NCI-H1694 (cell line): ENCODE results near the gene SLC16A9.
"Not testable (repeated sequence)": the region's sequence is repeated elsewhere in the genome, so short reads cannot be mapped to it uniquely, and the experiment has no call there.

Experiments
- DNase-seq: peaks from one replicate; lab custom pipeline; 2025; lab: John Stamatoyannopoulos, UW

SLC16A9 gene

DNA sequence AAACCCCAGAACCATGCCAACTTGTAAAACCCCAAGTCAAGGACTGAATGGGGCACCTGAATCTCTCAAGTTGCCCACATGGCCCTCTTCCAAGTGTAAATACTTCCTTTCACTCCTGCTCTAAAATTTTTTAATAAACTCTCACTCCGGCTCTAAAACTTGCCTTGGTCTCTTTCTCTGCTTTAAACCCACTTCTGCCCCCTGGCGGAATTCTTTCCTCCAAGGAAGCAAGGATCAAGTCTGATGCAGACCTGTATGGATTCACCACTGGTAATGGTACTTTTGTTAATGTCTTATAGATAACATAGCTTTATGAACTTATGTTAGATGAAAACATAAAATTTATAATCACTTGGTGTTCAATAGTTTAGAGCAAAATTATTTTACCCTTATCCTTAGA, 33.8 kb downstream of the SLC16A9 start:
- DNase-seq, result no peak

DNA sequence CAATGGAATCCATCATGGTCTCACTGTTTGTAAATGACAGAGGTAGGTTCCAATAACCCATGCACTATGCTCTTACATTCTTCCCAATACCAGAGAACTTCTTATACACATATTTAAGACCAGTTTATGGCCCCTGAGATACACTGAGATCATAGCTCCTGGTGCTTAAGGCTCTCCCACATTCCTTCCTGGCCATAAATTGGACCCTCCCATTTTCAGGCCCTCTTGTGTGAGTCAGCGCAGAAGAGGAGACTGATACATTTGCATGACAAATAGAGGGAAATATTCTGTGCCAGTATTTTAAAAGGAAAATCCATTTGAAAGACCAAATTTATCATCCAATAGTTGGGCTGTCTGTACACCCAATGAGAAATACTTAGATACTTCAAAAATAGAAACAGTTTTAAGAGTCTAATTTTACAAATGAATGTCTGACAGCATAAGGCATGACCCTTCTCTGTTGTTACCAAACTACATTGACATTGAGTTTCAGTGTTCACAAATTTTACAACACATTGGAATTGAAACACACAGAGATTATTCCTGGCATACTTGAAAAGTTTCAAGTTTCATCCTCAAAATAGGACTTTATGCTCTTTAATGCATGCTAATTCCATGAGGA, 35.3 kb downstream of the SLC16A9 start:
- no peak for DNase-seq

DNA sequence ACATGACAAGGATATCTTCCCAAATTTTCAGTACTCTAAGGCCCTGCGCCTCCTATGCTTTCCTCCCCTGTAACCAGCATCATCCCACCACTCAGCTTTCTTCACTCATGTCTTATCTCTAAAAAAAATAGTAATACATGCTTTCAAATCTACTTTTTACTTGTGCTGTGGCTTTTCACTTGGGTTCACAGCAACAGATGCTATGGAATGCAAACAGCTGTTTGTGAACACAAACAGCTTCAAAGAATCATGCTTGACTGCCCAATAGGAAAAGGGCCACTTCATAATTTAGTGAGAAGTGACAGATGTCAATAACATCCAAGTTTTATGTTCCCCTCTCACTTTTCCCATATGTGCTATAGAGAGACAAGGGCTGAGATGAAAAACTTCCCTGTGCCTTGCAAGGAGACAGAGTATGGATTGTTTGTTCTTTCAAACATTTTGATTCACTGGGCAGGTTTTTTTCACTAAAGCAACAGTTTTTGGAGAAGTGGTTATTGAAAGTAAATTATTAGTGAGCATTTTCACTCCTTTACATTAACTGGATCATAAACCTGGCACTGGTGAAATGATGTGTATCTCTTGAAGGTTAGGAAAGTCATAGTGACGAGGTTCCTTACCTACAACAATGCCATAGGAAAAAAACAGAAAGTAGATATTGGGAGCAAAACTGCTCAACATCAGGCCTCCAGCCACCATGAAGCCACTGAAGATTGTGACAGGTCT, 37.3 kb downstream of the SLC16A9 start:
- peak; percentile 21 for DNase-seq

DNA sequence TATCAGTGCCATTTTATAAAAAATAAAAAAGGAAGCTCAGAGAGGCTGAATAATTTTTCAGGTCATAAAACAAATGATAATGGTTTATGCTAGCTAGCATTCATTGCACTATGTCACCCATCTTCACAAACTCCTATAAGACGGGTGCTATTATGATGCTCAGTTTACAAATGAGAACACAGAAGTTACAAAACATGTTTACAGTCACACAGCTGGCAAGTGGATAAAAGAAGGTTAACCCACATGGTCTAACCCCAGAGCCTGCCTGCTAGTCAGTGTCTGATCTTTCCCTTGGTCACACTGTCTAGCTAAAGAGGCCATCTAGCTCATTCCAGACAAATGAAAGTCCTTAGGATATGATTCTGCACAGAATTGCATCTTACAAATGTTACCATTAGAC, 39.4 kb downstream of the SLC16A9 start:
- no peak for DNase-seq

DNA sequence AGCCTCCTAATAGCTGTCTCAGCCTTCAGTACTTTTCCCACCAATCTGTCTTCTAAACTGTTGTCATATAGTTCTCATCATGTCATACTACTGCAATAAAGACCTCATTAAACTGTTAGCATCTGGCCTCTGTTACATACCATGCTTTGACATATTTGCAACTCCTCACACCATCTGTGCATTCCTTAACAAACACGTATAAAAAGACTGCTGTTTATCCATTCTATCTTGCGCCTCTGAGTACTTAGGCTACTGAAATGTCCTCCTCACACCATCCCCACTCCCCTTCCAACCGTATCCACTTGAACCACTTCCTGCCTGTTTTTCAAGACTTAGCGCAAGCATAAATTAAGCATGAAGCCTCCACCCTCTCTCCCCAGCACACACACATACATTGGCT, 41.6 kb downstream of the SLC16A9 start:
- DNase-seq, result peak; percentile 92

DNA sequence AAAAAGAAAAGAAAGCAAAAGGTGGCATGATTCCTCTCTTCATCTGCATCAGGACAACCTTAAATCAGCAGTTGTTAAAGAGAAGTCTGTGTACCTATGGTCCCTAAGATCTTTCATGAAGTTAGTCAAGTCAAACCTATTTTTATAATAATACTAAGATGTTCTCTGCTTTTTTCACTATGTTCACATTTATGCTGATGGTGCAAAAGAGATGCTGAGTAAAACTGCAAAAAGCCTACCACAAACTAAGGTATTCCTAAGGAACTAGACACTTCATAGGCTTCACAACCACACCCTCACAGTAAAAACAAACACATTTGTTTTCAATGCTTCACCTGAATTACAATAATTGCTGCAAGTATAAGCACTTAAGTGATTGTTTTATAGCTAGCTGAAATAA, 43.3 kb downstream of the SLC16A9 start:
- DNase-seq, result no peak

DNA sequence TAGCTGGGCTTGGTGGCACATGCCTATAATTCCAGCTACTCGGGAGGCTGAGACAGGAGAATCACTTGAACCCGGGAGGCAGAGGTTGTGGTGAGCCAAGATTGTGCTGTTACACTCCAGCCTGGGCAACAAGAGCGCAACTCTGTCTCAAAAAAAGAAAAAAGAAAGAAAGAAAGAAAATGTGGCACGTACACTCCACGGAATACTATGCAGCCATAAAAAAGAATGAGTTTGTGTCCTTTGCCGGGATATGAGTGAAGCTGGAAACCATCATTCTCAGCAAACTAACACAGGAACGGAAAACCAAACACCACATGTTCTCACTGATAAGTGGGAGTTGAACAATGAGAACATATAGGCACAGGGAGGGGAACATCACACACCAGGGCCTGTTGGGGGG, 46.4 kb downstream of the SLC16A9 start:
- not testable (repeated sequence) for DNase-seq

DNA sequence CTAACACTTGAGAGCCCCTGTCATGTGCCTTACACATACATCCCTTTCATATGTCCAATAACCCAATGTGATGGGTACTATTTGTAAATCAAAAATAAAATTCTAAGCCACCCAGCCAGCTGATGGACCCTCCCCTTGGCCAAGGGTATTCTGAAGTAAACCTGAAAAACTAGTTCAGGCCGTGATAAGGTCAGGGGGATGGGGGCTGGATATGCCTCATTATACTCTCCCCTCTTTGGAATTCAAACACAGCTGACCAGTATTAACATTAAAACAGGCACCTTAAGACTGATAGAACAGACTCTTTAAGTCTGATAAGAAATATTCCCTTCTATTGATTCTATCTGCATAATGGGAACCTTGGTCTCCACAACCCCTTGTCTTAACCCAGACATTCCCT, 51.9 kb downstream of the SLC16A9 start:
- DNase-seq, result no peak

DNA sequence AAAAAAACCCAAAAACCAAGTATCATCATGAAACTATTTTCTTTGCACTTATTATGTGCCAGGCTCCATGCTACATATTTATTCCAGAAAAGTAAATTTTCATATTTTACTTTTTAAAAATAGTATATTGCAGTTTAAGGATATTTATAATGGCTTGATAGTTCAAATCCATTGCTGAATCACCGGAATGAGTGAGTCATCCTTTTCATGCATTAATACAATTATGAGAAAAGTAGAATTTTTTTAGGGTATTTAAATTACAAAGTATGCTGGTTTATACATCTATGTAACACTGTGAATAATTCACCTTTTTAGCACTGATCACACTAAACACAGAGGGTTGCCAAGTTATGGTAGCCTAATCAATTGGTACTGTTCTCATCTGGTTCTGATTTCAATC, 54.3 kb downstream of the SLC16A9 start:
- DNase-seq, result no peak

DNA sequence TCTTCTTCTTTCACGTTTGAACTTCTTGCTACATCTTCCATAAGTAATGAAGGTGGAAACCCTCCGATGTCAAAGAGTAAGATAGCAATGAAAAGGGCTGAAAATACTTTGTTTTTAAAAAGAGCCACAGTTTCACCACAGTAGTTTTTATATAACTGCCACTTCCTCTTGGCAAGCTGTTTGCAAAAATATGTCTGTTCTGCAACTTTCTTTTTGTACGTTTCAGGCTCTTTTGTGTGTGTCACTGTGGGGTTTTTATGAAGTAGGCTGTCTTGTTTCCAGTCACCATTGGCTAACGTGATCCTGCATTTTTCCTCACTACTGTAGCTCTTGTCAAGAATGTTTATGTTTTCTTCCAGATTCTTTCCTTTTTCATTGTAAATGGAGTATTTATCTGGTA, 55.6 kb downstream of the SLC16A9 start:
- DNase-seq, result no peak

DNA sequence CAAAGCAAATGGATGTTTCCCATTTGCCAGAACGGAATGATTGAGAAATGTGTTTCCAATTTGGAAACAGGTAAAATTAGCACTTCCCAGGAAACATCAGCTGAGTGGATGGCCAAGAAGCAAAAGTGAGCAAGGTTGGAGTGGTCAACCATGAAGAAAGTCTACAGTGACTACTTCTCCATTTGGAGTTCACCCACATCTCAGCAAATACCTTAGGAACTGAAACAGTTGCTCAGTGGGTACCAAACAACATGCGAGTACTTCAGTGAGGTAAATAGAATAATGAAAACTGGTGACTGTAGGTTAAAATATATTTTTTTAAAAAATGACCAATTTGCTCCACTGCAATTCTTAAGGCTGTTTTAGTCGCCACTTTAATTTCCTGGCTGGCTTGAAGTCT, 57.7 kb downstream of the SLC16A9 start:
- DNase-seq, result no peak

DNA sequence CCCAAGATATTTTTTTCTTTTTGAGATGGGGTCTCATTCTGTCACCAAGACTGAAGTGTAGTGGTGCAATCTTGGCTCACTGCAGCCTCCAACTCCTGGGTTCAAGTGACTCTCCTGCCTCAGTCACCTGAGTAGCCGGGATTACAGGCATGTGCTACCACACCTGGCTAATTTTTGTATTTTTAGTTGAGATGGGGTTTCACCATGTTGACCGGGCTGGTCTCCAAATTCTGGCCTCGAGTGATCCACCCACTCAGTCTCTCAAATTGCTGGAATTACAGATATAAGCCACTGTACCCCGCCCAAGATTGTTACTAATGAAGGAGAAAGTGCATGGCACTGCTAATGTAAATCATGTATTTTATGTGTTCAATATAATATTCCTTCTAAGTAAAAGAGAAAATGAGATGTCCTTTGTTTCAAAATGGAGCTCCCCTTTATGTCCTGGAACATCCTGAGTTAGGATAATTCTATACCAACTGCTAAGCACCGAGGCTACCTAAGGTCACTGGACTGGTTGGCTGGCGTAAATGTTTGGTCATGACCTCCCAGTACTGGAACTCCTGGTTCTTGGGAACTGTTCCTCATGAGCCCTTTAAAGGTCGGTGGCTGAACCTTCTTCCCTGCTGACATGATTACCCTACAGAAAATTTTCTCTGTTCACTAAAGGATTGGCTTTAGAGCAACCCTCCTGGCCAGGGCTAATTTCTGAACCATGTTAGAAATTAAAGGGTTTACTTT, 59.9 kb downstream of the SLC16A9 start:
- no peak for DNase-seq

DNA sequence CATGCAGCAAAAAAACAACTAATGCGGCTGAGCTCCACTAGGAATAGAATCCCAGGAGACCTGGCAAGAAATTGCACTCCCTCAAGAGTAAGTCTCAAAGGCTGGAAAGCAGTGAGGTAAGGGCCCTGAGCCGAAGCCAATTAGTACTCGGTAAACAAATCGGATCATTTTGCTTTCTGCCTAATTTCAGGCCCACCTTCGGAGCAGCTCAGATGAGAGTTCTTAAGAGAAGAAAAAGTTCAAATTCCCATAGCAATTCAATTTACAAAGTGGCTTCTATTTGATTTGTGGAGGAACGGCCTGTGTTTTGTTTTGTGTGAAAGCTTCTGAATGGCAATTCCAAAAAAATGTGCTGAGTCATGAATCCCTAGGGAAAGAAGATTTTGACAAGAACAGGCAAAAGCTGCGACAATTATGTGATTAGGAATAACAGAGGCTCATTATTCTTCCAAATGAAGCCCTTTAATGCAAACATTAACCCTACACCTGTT, 60.9 kb downstream of the SLC16A9 start:
- no peak for DNase-seq

DNA sequence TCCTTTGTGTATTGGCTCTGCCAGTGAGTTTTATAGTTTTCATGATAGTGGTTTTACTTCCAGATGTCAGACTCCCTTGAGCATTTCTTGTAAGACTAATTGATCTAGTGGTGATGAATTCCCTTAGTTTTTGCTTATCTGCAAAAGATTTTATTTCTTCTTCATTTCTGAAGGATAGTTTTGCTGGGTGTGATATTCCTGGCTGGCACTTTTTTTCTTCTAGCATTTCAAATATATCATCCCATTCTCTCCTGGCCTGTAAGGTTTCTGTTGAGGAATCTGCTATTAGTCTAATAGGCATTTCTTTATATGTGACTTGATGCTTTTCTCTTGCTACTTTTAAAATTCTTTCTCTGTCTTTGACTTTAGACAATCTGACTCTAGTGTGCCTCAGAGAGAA, 64.8 kb downstream of the SLC16A9 start:
- no peak for DNase-seq

DNA sequence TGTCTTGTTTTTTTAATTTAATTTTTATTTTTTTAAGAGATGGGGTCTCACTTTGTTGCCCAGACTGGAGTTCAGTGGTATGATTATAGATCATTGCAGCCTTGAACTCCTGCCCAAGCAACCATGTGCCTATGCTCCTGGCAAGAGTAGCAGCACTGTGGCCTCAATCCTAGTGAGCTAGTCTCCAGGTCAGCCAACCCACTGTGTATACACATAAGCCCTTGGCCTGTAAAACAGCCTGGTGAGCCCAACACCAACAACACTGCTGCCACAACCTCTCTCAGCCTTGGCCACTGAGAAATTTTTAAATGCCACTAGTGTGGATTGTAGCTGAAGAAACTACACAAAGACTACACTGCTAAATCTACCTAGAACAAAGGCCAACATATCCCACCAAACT, 68.0 kb downstream of the SLC16A9 start:
- not testable (repeated sequence) for DNase-seq

DNA sequence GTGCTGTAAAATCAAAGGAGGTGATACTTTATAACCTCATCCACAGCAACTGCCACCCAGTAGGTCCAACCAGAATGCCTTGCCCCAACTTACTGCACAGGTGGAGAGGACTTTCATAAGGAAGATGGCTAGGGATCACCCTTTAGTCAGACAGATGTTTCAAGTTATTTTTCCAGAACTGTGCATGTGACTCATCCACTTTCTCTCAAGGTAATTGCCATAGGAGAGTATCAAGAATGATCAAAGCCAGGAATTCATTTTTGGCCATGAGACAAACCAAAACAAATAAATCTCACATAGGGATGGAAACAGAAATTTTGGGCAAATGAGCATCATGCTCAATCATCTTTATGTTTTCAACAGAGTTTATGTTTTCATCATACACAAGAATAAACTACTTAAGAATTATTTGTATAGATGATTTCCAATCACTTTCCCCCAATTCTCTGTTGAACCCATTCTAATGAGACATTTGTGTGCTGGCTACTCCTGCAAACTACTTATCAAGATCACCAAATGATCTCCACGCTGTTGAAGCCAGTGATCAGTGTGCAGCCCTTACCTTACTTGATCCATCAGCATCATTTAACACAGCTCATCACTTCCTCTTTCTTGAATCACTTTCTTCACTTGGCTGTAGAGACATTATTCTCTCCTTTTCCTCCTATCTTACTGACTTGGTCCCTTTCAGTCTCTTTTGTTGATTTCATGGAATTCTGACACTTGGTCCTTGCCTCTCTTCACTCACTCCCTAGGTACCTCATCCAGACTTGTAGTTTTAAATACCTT, 74.0 kb downstream of the SLC16A9 start:
- DNase-seq, result no peak

DNA sequence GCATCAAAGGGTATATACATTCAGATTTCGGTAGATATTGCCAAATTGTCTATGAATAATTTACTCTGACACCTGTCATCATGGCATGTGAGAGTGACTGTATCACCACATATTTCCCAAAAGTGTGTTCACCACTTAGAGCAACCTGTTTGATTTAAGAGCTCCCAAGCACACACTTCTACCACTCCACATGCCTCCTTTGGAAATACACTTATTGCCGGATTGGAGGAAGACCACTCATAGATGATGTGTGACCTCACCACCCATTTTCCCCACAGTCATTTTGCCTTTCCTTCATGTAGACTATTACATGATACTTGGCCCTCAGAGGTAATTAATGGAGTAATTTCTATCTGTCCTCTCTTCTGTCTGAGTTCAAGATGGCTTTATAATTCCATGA, 75.5 kb downstream of the SLC16A9 start:
- no peak for DNase-seq

DNA sequence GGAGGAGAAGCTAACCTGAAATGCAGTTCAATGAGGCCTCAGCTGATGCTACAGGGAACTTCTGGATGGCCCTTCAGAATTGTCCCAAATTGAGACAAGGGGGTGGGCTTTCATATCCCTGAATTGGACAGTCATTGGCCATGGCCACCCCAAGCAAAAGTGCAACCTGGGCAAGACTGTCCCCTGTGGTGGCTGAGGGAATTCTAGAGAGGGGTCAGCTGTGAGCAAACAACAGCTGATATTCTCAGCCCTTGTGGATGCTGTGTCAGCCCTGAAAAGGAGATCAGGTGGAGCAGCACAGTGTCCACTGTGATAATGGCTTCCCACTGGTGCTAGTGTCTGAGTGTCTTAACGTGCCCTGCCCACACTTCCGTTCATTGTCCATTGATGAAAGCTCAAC, 76.6 kb downstream of the SLC16A9 start:
- no peak for DNase-seq

DNA sequence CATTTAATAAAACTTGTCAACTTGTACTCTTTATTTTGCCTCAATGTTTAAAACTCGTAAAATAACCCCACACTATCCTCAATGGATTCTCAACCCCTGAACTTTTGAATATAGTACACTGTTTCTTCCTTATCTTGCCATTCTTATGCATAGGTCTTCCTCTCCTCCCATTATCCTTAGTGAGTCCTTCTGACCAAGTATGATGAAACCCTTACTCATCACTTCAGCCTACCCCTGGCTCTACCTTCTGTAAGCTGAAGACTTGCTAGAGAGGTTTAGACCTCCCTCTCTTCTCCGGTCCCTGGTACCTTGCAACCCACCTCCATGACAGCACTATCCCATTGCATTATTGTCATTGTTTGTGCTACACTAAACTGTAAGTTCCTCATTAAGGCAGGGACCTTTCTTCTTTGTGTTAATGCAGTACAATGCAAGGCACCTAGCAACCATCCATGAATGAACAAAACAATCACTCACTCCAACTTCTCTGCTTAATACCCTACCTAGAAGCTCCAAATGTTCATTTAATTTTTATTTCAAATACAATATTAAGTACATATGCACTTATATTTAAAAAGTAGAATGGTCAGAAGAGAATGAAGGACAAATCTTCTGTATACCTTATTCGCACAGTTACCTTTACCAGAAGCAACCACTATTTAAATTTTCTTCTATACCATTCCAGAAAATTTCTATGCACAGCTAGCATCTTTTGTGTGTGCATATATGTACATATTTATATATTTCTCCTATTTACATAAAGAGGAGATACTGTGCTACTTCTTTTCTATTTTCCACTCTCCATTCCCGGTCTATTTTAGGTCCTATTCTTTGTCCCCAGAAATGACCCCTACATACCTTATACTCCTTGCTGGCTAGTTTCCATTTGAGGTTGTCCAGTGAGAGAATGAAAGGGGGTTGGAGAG, 77.5 kb downstream of the SLC16A9 start:
- no peak for DNase-seq

DNA sequence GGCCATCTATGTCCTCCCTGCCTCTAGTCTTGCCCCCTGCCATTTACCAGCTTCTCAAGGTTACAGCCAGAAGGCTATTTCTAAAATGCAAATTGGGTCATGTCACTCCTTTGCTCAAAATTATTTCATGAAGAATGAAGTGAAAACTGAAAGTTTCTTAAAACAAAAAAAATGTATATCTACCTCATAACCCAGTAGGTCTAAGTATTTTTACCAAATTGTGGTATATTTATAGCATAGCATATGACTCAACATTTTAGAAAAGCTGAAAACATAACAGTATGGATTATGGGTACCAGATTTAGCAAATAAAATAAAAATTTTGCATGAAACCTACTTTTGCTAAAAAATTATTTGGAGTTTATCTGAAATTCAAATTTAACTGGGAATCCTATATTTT, 78.4 kb downstream of the SLC16A9 start:
- no peak for DNase-seq

DNA sequence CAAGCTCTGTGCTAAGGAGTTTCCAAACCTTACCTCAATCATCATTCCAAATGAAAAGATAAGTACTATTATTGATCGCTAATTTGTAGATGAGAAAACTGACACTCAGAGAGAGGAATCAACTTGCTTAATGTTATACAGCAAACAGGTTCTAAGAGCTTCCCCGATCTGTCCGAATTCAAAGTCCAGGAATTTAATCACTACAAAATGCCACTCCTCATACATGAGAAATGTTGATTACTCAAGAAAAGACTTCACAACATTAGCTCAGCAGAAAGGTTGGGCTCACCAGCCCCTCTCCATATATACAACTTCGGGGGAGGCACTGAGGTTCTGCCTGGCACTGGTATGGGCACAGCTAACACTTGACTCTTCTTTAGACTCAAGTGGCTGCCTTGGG, 80.7 kb downstream of the SLC16A9 start:
- DNase-seq, result no peak
